ENCODE data around the gene BEAN1. TPM values are rescaled to one million over a fixed set of nuclear protein-coding genes. Genes with fewer than 3 reads are reported as not detected.
A peak's percentile ranks its signal among the peaks of the same experiment; 100 is the strongest.

Gene BEAN1
- total and polyA plus RNA-seq, 9 of the 15 experiments (the other 6 are each of a cell fraction or from before 2014, with no cell fraction given): not detected

GRCh38 chr16:66516509-66516807 lies 89.4 kb downstream of the BEAN1 start:
- peak overlapping the region; percentile 40 to 73; a peak in 3 of 4 replicates for H3K9ac ChIP-seq (ENCODE audit: insufficient read depth in 1 of 2, low read depth in 2 of 2, low read length in 2 of 2)
- H2AFZ ChIP-seq (ENCODE audit: low read depth, low read length): peak overlapping the region; percentile 95
- no peak overlapping the region; the same call in 1 of the 2 replicates for H3K4me2 ChIP-seq (ENCODE audit: insufficient read depth, low read length)
- no peaks in the 10 kb centered on the region for H3K9me3 ChIP-seq (replicated peaks; ENCODE audit: control insufficient read depth, insufficient read depth, low read depth, low read length)
- peaks cover 31 to 35% of the 10 kb centered on the region in 2 experiments for H3K4me1 ChIP-seq (replicated peaks in 1 of 2; ENCODE audit: control insufficient read depth in 2 of 2, insufficient read depth in 2 of 2, low read length in 2 of 2)
- POLR2A ChIA-PET: no interaction called here
- H3K27ac ChIP-seq (ENCODE audit: extremely low read depth, low read depth, low read length): peak overlapping the region; percentile 65
- no peaks in the 10 kb centered on the region for H4K20me1 ChIP-seq (replicated peaks; ENCODE audit: control insufficient read depth, insufficient read depth, low read length)
- TF ChIP-seq ZBTB2 (IDR thresholded peaks at IDR 0.05) (0 out of 2 replicates have a peak, but pooled peaks have one; percentile 17), RAD21 (CRISPR knock-in tag; conservative IDR thresholded peaks at IDR 0.05 in 1 of 2, IDR thresholded peaks at IDR 0.05 in 1 of 2) (0 out of 4 replicates have a peak, but pooled peaks of 1 of the 2 experiments have one; percentile 7), ZNF263 (CRISPR knock-in tag; IDR thresholded peaks at IDR 0.05; ENCODE audit: borderline replicate concordance) (0 out of 2 replicates have a peak, but pooled peaks have one; percentile 22), HDGF (IDR thresholded peaks at IDR 0.05) (peak; percentile 21; the same call in 1 of the 2 replicates), SMC3 (conservative IDR thresholded peaks at IDR 0.05; ENCODE audit: insufficient read depth, low read depth, low read length) (0 out of 2 replicates have a peak, but pooled peaks have one; percentile 6), SAP30 (IDR thresholded peaks at IDR 0.05; ENCODE audit: borderline replicate concordance, insufficient read depth, low read depth, low read length, poor library complexity, severe bottlenecking) (no peak), ZNF77 (CRISPR knock-in tag; IDR thresholded peaks at IDR 0.05) (no peak)
- FAIRE-seq: no peak
- no peak for ATAC-seq
- no peaks in the 10 kb centered on the region for H3K27me3 ChIP-seq (ENCODE audit: control insufficient read depth in 2 of 2, insufficient read depth in 2 of 2, low read length in 2 of 2)
- WGBS (ENCODE audit: insufficient coverage, low coverage, missing lambda C conversion rate): 36% methylated on average over 7 of the region's 8 CpGs
- H3K36me3 ChIP-seq (ENCODE audit: control insufficient read depth, insufficient read depth, low read length): no peaks in the 10 kb centered on the region; the same call in 2 of the 3 replicates
- no peaks in the 10 kb centered on the region for H3K79me2 ChIP-seq (ENCODE audit: control insufficient read depth, insufficient read depth, low read length)
- no peak overlapping the region for H3K4me3 ChIP-seq
- CTCF ChIA-PET (ENCODE audit: low intra/inter-chr PET ratio): interaction anchor here (0.9 kb wide), 1 partner anchor 35 kb away, joined by 3 read pairs; no protein-coding TSS in a partner anchor
- no peaks in the 10 kb centered on the region for H3K9me1 ChIP-seq (ENCODE audit: control insufficient read depth, insufficient read depth, low read length)
- in situ Hi-C loops (cut with MboI) (no loop called here), intact Hi-C loops (cut with micrococcal nuclease) (loop anchor here (1.0 to 2.0 kb wide), 3 partner anchors 34 to 110 kb away; partner anchors contain the start of gene TK2)
- DNase-seq (ENCODE audit: extremely low read depth in 1 of 4, low spot score in 3 of 4): no peak
- BruUV-seq (replicated peaks): no TSS peak

Measured in K562 (cell line).